GM20000 (cell line): ENCODE results near the gene NPLOC4.

Experiments
- DNase-seq: peaks from one replicate; pipeline ENCODE4 v3.0.0; 2012; ENCODE audit warnings: low spot score
- TF ChIP-seq, protein P1 (sequence below): IDR thresholded peaks from 2 replicates; pipeline ENCODE4 v1.5.1; 2012; ENCODE audit warnings: mild to moderate bottlenecking, control low read depth; ENCODE audit errors: extremely low read depth, missing control alignments

The NPLOC4 gene

DNA sequence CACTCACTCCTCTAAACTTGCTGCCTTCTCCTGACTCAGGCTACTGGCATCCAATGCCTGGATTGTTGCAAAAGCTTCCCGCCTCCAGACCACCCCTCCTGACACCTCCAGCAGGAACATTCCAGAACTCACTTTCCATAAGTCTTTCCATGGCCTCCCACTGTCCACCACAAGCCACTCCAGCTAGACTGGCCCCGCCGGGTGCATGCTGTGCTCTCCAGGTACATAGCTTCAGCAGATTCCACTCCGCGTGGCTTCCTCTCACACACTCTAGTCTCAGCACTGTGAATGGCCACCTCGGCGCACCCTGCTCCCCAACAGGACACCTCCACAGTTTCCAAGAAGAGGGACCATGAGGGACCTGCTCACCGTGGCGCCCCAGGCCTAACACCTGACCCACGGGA is 58.9 kb downstream of the NPLOC4 start:
- TF ChIP-seq, protein P1, sequence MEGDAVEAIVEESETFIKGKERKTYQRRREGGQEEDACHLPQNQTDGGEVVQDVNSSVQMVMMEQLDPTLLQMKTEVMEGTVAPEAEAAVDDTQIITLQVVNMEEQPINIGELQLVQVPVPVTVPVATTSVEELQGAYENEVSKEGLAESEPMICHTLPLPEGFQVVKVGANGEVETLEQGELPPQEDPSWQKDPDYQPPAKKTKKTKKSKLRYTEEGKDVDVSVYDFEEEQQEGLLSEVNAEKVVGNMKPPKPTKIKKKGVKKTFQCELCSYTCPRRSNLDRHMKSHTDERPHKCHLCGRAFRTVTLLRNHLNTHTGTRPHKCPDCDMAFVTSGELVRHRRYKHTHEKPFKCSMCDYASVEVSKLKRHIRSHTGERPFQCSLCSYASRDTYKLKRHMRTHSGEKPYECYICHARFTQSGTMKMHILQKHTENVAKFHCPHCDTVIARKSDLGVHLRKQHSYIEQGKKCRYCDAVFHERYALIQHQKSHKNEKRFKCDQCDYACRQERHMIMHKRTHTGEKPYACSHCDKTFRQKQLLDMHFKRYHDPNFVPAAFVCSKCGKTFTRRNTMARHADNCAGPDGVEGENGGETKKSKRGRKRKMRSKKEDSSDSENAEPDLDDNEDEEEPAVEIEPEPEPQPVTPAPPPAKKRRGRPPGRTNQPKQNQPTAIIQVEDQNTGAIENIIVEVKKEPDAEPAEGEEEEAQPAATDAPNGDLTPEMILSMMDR, result no peak
- no peak for DNase-seq

DNA sequence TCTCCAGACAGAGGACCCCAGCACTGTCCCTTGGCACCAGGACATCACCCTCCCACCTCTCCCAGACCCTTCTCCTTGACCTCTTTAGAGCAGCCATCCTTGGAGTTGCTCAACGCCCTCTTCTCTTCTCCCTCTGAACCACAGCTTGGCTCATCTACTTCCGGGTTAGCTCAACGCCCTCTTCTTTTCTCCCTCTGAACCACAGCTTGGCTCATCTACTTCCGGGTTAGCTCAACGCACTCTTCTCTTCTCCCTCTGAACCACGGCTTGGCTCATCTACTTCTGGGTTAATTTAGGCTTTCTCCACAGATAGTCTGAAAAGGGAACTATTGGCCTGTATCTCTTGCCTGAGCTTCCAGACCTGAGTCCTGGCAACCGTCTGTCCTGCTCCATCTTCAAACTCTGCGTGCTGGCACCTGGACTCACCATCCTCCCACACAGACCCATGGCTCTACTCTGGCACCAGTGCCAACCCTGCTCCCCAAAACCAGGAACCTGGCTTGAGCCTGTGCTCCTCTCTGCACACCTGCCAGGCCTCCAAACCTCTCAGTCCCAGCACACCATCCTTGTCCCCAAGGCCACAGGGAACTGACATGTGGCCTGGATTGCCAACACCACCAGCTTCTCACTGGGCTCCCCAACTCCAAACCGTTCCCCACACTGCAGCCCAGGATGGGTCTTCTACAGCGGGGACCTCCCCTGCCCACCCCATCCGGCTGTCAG is 59.5 kb downstream of the NPLOC4 start:
- no peak for DNase-seq
- TF ChIP-seq, protein P1, result no peak

DNA sequence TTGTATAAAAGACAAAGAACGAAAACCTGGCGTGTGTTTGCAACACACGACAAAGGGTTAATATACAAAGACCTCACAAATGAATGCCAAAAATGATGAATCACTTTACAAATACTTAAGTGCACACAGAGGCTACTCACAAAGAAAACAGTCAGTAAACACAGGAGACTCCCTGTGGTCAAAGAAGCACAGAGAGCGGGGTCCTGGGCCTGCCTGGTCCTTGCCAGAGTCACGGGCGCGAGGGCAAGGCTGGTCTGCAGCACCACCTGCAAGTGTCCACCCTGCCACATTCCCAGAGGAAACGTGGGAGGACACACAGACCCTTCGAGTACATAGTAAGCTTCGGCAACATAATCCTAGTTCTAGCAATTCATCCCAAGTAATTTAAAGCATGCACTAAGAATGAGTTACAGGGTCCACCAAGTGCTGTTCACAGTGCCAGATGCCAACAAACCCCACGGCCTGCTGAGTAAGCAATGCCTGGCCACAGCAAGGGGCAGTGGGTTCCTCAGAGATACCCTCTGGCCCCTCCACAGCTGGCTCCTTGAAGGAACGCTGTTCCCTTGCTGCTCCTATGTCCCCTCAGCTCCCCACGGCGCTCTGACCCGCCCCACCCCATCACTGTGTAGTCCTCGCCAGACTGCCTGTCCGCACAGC is 60.2 kb downstream of the NPLOC4 start:
- DNase-seq, result no peak
- TF ChIP-seq, protein P1, result no peak

DNA sequence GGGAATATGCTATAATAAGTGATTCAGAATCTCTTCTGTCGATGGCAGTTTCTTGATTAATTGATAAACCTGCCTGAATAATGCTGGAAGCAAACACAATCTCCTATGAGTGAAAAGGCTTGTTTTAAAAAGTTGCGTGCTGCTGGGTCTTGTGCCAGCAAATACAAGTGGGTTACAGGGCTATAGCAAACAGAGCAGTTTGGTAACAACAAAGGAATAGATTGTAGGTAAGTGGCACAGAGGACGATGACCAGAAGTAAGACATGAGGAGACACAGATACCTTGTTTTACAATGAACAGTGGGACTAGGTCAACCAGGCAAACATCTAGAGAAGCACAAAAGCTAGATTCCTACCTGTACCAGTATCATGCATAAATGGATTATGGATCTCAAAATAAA is 61.1 kb downstream of the NPLOC4 start:
- TF ChIP-seq, protein P1, result no peak
- no peak for DNase-seq

DNA sequence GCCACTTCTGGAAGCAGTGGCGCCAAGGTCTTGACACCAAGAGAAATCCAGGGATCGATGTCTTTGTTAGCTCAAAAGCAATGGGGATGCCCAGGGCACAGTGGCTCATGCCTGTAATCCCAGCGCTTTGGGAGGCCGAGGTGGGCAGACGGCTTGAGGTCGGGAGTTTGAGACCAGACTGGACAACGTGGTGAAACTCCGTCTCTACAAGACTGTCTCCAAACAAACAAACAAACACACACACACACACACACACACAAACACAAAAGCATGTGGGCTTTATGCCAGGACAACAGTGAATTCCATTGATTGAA is 62.3 kb downstream of the NPLOC4 start:
- DNase-seq, result no peak
- TF ChIP-seq, protein P1, result no peak

DNA sequence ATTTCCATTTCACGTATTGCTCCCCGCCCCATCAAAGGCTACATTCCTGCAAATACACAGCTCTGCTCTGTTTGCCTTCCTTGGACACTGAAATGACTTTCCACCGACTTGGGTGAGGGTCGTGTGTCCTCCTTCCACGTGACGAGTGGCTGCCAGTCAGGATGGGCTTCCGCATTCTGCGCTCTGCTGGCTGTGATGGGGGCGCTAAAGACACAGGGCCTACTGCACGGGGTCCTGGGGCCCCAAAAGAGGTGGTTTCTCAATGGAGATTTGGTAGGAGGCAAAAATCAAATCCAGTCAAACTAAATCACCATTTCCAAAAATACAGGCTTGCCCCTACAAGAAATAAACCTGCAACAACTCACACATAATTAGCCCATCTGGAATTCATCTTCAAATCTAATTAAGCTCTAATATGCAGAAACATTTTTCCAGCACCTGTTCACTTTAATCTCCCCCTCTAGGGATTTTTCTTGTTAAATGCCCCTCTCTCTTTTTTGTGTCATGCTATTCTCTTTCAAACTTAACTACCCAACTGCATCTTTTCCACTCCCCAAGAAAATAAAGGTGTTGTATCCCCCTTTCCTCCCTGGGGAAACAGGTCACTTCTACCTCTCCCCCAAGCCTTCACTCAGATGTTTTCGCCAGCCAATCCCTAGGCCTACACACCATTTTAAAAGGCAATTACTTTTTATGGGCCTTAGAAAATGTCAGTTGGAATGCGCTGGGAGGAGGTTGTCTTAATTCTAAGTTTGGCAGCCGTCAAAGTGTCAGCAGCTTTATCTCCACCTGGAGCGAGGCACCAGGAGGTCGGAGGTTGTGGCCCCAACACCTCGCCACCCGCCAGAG is 62.9 kb downstream of the NPLOC4 start:
- TF ChIP-seq, protein P1, result no peak
- DNase-seq, result no peak

DNA sequence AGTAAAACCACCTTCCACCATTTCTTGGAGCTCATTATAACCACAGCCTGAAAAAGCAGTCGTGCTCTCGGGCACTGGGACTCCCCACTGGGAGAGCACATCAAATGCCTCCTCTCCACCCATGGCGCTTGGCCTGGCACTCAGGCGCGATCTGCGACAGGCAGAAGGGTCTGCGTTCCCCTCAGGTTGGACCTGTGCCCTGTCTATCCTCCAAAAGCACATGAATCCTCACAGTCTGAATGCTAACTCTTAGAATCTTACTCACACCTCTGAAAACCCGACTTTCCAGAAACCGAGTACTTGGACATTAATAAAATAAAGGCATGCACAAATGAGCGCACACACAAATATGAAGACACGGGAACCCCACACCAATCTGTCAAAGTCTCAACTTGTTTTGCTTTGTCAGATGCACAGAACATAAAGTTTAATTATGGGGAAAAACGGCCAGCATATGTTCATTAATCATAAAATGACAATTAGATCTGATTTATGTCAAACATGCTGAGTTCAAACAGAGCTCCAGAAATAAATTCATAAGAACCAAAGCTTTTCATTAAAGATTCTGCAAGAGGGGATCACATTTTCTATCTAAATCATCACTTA is 64.2 kb downstream of the NPLOC4 start:
- no peak for DNase-seq
- TF ChIP-seq, protein P1, result no peak
